Hepatocyte (in vitro differentiated cells): ENCODE data around the gene IFT88. TPM values are rescaled to one million over a fixed set of nuclear protein-coding genes. Genes with fewer than 3 reads are reported as not detected.

Experiments
- DNase-seq: peaks from one replicate; pipeline ENCODE4 v3.0.0-alpha.2; 2016; ENCODE audit warnings: low spot score
- H2AFZ ChIP-seq: fragments of 200-600 bp; sonication (generic); 2 replicates; pipeline ENCODE4 v1.6.0; 2016; ENCODE audit warnings: antibody characterized with exemption, mild to moderate bottlenecking
- H3K27ac ChIP-seq: fragments of 200-600 bp; sonication (generic); 2 replicates; pipeline ENCODE4 v1.5.1; 2016; ENCODE audit warnings: mild to moderate bottlenecking
- H3K27me3 ChIP-seq: fragments of 200-600 bp; sonication (generic); 2 replicates; pipeline ENCODE4 v1.6.1; 2016
- H3K36me3 ChIP-seq: fragments of 200-600 bp; sonication (generic); replicated peaks from 2 replicates; pipeline ENCODE4 v1.5.1; 2016; ENCODE audit warnings: low read depth; ENCODE audit not compliant: insufficient read depth
- H3K4me1 ChIP-seq: fragments of 200-600 bp; sonication (generic); 2 replicates; pipeline ENCODE4 v1.5.1; 2016; ENCODE audit warnings: mild to moderate bottlenecking, moderate library complexity; ENCODE audit not compliant: insufficient read depth
- H3K4me2 ChIP-seq: fragments of 200-600 bp; sonication (generic); 2 replicates; pipeline ENCODE4 v1.6.0; 2016
- H3K4me3 ChIP-seq: fragments of 200-600 bp; sonication (generic); 2 replicates; pipeline ENCODE4 v1.5.1; 2016; ENCODE audit warnings: mild to moderate bottlenecking
- H3K79me2 ChIP-seq: fragments of 200-600 bp; sonication (generic); 2 replicates; pipeline ENCODE4 v1.6.0; 2017; ENCODE audit warnings: mild to moderate bottlenecking
- H3K9me2 ChIP-seq: fragments of 200-600 bp; sonication (generic); replicated peaks from 2 replicates; pipeline ENCODE4 v1.6.0; 2017; ENCODE audit warnings: mild to moderate bottlenecking; ENCODE audit not compliant: insufficient read depth
- H3K9me3 ChIP-seq: fragments of 200-600 bp; sonication (generic); 2 replicates; pipeline ENCODE4 v1.5.1; 2016; ENCODE audit warnings: low read depth, mild to moderate bottlenecking
- H4K20me1 ChIP-seq: fragments of 200-600 bp; sonication (generic); 2 replicates; pipeline ENCODE4 v1.6.0; 2016; ENCODE audit warnings: mild to moderate bottlenecking; ENCODE audit not compliant: insufficient read depth, poor library complexity, severe bottlenecking
- EZH2 ChIP-seq: fragments of 200-600 bp; sonication (generic); IDR thresholded peaks from 2 replicates; pipeline ENCODE4 v1.6.1; 2016; ENCODE audit warnings: antibody characterized with exemption, mild to moderate bottlenecking, borderline replicate concordance
- EZH2phosphoT487 ChIP-seq: fragments of 200-600 bp; sonication (generic); IDR thresholded peaks from one replicate; pipeline ENCODE4 v1.6.1; 2018; ENCODE audit warnings: antibody characterized with exemption, mild to moderate bottlenecking, low read depth, moderate library complexity; ENCODE audit not compliant: unreplicated experiment, severe bottlenecking
- WGBS: methylation state at CpG from one replicate; pipeline ENCODE4 v1.1.6; 2016; ENCODE audit warnings: low lambda C conversion rate; ENCODE audit errors: missing lambda C conversion rate; 5-methylcytosine and 5-hydroxymethylcytosine counted together
- polyA plus RNA-seq: library from polyadenylated mRNA; unstranded; fragments of >200 nt; fragmentation: Nextera tagmentation; extraction: Ambion mirVana; gene quantifications from 2 replicates; pipeline ENCODE4 v1.2.1, GENCODE V29; 2016
- total RNA-seq: library from RNA; depleted of rRNA; stranded (reverse); fragments of >200 nt; gene quantifications from 2 replicates; pipeline ENCODE4 v1.2.3, GENCODE V29; 2014
- TF ChIP-seq, protein P1 (sequence below): fragments of 200-600 bp; sonication (generic); IDR thresholded peaks from 2 replicates; pipeline ENCODE4 v1.5.1; 2016; ENCODE audit warnings: antibody characterized with exemption, mild to moderate bottlenecking; ENCODE audit not compliant: poor library complexity

IFT88 gene
- total and polyA plus RNA-seq, 2 experiments from 2014 or later = 9.2 to 19.2 TPM

GRCh38 chr13:20691616-20692015, 124.7 kb downstream of the IFT88 start:
- no peaks in the 10 kb centered on the region for H4K20me1 ChIP-seq
- no peak for TF ChIP-seq EZH2phosphoT487
- no peak for TF ChIP-seq EZH2
- TF ChIP-seq, protein P1, sequence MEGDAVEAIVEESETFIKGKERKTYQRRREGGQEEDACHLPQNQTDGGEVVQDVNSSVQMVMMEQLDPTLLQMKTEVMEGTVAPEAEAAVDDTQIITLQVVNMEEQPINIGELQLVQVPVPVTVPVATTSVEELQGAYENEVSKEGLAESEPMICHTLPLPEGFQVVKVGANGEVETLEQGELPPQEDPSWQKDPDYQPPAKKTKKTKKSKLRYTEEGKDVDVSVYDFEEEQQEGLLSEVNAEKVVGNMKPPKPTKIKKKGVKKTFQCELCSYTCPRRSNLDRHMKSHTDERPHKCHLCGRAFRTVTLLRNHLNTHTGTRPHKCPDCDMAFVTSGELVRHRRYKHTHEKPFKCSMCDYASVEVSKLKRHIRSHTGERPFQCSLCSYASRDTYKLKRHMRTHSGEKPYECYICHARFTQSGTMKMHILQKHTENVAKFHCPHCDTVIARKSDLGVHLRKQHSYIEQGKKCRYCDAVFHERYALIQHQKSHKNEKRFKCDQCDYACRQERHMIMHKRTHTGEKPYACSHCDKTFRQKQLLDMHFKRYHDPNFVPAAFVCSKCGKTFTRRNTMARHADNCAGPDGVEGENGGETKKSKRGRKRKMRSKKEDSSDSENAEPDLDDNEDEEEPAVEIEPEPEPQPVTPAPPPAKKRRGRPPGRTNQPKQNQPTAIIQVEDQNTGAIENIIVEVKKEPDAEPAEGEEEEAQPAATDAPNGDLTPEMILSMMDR = no peak
- 67% methylated on average over 4 of the region's 4 CpGs for WGBS
- H3K4me3 ChIP-seq = no peak overlapping the region
- H3K27ac ChIP-seq = no peak overlapping the region
- H3K36me3 ChIP-seq = no peaks in the 10 kb centered on the region
- no peak overlapping the region for H2AFZ ChIP-seq
- H3K4me2 ChIP-seq = no peak overlapping the region
- no peak for DNase-seq
- no peaks in the 10 kb centered on the region for H3K9me2 ChIP-seq
- H3K4me1 ChIP-seq = no peaks in the 10 kb centered on the region
- H3K79me2 ChIP-seq = no peaks in the 10 kb centered on the region
- no peaks in the 10 kb centered on the region for H3K27me3 ChIP-seq
- H3K9me3 ChIP-seq = no peaks in the 10 kb centered on the region

DNA sequence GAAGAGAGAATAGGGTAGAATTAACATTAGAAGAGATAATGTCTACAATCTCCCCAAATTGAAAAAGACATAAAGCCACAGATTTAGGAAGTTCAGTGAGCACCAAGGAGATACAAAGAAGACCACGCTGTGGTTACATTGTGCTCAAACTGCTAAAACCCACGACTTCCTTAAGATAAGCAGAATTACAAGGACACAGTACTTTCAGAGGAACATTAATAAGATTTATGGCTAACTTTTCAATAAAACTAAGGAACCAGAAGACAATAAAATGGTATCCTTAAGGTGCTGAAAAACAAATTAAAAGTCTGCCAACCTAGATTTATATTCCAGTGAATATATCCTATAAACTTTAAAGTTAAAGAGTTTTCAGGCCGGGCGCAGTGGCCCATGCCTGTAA, 129.1 kb downstream of the IFT88 start:
- TF ChIP-seq EZH2 = no peak
- TF ChIP-seq EZH2phosphoT487 = no peak
- TF ChIP-seq, protein P1 = no peak
- Histone ChIP-seq H3K4me3 (no peak overlapping the region), H3K27ac (no peak overlapping the region), H2AFZ (no peak overlapping the region), H3K9me2 (no peaks in the 10 kb centered on the region), H3K9me3 (no peaks in the 10 kb centered on the region), H4K20me1 (no peaks in the 10 kb centered on the region), H3K36me3 (no peaks in the 10 kb centered on the region), H3K4me2 (no peak overlapping the region), H3K27me3 (no peaks in the 10 kb centered on the region), H3K79me2 (no peaks in the 10 kb centered on the region), H3K4me1 (no peaks in the 10 kb centered on the region)
- 68% methylated on average over 4 of the region's 4 CpGs for WGBS
- DNase-seq = no peak

DNA sequence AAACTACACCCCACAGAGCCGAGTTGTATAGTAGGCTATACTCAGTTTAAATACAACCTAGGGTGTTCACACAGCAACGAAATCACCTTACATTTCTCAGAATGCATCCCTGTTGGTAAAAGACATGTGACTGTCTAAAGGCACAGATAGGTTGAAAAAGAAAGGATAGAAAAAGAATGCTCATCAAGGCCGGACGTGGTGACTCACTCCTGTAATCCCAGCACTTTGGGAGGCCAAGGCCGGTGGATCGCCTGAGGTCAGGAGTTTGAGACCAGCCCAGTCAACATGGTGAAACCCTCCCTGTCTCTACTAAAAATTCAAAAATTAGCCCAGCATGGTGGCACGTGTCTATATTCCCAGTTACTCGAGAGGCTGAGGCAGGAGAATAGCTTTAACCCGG, 132.8 kb downstream of the IFT88 start:
- no peaks in the 10 kb centered on the region for H3K36me3 ChIP-seq
- H3K27ac ChIP-seq = no peak overlapping the region
- no peaks in the 10 kb centered on the region for H4K20me1 ChIP-seq
- DNase-seq = no peak
- H3K4me1 ChIP-seq = peaks cover 13% of the 10 kb centered on the region
- no peak overlapping the region for H3K4me3 ChIP-seq
- TF ChIP-seq, protein P1 = no peak
- TF ChIP-seq EZH2phosphoT487 = no peak
- no peak for TF ChIP-seq EZH2
- H3K27me3 ChIP-seq = no peaks in the 10 kb centered on the region
- H3K4me2 ChIP-seq = no peak overlapping the region
- H3K79me2 ChIP-seq = no peaks in the 10 kb centered on the region
- no peak overlapping the region for H2AFZ ChIP-seq
- WGBS = 92% methylated on average over 9 of the region's 9 CpGs
- no peaks in the 10 kb centered on the region for H3K9me2 ChIP-seq
- H3K9me3 ChIP-seq = no peaks in the 10 kb centered on the region

- H3K4me1 ChIP-seq = peaks cover 13% of the 10 kb centered on the region
- no peak overlapping the region for H3K4me2 ChIP-seq
- no peaks in the 10 kb centered on the region for H4K20me1 ChIP-seq
- H3K9me3 ChIP-seq = no peaks in the 10 kb centered on the region
- no peak overlapping the region for H2AFZ ChIP-seq
- no peaks in the 10 kb centered on the region for H3K9me2 ChIP-seq
- no peaks in the 10 kb centered on the region for H3K27me3 ChIP-seq
- no peak for DNase-seq
- TF ChIP-seq, protein P1 = no peak
- TF ChIP-seq EZH2phosphoT487 (no peak), EZH2 (no peak)
- no peak overlapping the region for H3K27ac ChIP-seq
- no peak overlapping the region for H3K4me3 ChIP-seq
- H3K79me2 ChIP-seq = no peaks in the 10 kb centered on the region
- WGBS = 87% methylated on average over 6 of the region's 6 CpGs
- H3K36me3 ChIP-seq = no peaks in the 10 kb centered on the region
Observed at GRCh38 chr13:20700288-20700687, 133.3 kb downstream of the IFT88 start.
